GM18951 (cell line): ENCODE results near the gene SERPIND1.

ENCODE experiments used
- POLR2A ChIP-seq: IDR thresholded peaks from 4 replicates; pipeline ENCODE4 v1.6.1; 2011; ENCODE audit warnings: mild to moderate bottlenecking; ENCODE audit not compliant: insufficient read length, insufficient read depth; ENCODE audit errors: extremely low read depth
- in situ Hi-C: fragments of 300-500 bp; cut with MboI; formaldehyde crosslinking; loops from one replicate; pipeline ENCODE4 v1.12.0; 2022; ENCODE audit warnings: low sequenced_read_pairs, mixed read lengths, inconsistent platforms; ENCODE audit not compliant: unreplicated experiment

The SERPIND1 gene, protein sequence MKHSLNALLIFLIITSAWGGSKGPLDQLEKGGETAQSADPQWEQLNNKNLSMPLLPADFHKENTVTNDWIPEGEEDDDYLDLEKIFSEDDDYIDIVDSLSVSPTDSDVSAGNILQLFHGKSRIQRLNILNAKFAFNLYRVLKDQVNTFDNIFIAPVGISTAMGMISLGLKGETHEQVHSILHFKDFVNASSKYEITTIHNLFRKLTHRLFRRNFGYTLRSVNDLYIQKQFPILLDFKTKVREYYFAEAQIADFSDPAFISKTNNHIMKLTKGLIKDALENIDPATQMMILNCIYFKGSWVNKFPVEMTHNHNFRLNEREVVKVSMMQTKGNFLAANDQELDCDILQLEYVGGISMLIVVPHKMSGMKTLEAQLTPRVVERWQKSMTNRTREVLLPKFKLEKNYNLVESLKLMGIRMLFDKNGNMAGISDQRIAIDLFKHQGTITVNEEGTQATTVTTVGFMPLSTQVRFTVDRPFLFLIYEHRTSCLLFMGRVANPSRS

GRCh38 chr22:20773793-20774212 is at the start of gene SERPIND1:
SERPIND1 (plus strand) TSS chr22:20774113; CDS start chr22:20779313, 5,200 bp downstream.
- no peak for TF ChIP-seq POLR2A

GRCh38 chr22:20724676-20725454 is 49.0 kb upstream of the SERPIND1 start:
- TF ChIP-seq POLR2A: no peak
- in situ Hi-C loops: loop anchor here (25.0 kb wide), 1 partner anchor 762 kb away; no protein-coding TSS in a partner anchor

More at GRCh38 chr22:20773793-20774212, at the start of gene SERPIND1:
- in situ Hi-C loops: no loop called here

- TF ChIP-seq POLR2A: no peak
- in situ Hi-C loops: loop anchor here (25.0 kb wide), 1 partner anchor 761 kb away; no protein-coding TSS in a partner anchor
These were observed 47.8 kb upstream of the SERPIND1 start for GRCh38 chr22:20725987-20726558.

DNA sequence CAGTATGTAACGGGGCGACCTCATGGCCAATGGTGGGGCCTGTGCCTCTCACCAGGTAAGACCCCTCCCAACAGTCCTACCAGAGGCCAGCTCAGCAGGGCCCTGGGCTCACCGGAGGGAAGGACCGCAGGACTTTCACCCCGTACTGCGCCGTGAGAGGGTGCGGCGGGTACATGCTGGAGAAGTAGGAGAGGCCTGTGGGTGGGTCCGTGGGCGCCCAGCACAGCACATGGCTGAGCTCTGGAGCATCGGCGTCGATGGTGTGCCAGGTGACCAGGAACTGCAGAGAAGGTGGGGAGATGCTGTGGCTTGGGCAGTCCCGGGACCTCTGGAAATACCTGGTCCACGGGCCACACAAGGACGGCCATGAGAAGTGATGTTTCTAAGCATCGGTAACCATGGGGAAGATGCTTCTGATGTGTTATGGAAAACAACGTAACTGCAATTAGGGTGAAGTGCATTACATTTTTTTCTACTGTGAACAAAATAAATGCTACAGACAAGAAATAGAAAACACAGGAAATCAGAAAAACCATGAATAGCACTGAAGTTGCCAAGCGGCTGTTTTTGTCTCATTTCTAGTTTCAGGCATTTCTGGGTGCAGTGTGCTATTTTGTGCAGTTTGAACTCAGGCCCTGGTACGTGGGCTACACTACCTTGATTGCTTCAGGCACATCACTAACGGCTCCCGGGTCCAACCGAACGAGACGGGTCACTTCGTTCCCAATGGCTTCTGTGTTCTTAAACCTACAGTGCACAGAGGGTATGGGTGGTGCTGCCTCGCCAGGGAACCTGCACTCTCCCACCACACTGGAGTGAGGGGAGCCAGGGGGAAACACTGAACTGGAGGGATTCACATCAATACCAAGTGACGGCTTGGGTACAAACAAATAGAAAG is 46.5 kb upstream of the SERPIND1 start:
- in situ Hi-C loops: loop anchor here (25.0 kb wide), 1 partner anchor 760 kb away; no protein-coding TSS in a partner anchor
- TF ChIP-seq POLR2A: no peak

DNA sequence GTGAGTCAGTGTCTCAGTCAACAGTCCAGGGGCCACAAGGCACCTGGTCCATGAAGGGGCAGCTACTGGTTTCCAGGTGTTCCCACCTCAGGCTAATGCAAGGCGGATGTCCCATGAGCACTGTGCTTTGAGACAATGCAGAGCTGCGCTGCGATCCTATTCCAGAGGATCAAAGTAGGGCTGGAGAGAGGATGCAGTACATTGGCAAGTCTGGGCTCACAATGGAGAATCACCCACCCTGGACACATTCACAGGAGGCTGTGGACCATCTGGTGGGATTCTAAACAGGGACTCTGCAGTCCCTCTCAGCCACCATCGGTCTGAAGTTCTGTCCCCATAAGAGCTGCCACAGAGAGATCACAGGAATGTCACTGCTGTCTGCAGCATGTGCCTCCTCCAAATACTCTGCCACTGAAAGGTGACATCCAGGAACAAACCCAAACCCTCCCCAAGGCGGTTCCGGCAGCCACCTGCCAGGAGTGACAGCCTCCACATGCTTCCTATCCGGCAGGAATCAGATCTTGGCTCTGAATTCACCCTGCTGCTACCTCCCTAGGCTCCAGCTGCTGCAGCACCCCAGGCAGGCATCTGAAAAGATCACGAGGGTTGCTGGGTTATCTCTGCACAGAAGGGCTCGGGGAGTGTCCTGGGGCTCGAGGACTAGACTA is 45.3 kb upstream of the SERPIND1 start:
- in situ Hi-C loops: loop anchor here (25.0 kb wide), 1 partner anchor 759 kb away; no protein-coding TSS in a partner anchor
- no peak for TF ChIP-seq POLR2A

- in situ Hi-C loops: loop anchor here (25.0 kb wide), 1 partner anchor 758 kb away; no protein-coding TSS in a partner anchor
These were observed 44.7 kb upstream of the SERPIND1 start for GRCh38 chr22:20729194-20729593.

DNA sequence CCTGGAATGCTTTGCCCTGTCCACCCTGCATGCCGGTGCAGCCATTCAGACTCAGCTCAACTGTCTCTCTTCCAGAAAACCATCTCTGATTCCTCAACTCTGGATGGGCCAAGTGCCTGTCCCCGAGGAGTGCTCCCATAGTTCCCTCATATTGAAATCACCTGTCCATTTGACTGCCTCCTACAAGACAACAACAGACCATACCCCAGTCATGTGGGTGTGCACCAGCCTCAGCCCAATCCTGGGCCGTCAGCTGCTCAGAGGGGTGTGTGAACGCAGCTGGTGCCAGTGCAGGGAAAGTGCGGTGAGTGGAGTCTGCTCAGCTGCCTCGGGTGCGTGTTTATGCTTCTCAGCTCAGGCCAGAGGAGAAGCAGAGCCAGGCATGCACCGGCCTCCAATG is 41.5 kb upstream of the SERPIND1 start:
- in situ Hi-C loops: loop anchor here (25.0 kb wide), 1 partner anchor 755 kb away; no protein-coding TSS in a partner anchor

More at GRCh38 chr22:20729194-20729593, 44.7 kb upstream of the SERPIND1 start:
- no peak for TF ChIP-seq POLR2A

- in situ Hi-C loops: loop anchor here (25.0 kb wide), 1 partner anchor 752 kb away; no protein-coding TSS in a partner anchor
These were observed 38.4 kb upstream of the SERPIND1 start for GRCh38 chr22:20735356-20736162.

GRCh38 chr22:20736891-20737290 is 37.0 kb upstream of the SERPIND1 start:
- in situ Hi-C loops: loop anchor here (25.0 kb wide), 1 partner anchor 750 kb away; no protein-coding TSS in a partner anchor

DNA sequence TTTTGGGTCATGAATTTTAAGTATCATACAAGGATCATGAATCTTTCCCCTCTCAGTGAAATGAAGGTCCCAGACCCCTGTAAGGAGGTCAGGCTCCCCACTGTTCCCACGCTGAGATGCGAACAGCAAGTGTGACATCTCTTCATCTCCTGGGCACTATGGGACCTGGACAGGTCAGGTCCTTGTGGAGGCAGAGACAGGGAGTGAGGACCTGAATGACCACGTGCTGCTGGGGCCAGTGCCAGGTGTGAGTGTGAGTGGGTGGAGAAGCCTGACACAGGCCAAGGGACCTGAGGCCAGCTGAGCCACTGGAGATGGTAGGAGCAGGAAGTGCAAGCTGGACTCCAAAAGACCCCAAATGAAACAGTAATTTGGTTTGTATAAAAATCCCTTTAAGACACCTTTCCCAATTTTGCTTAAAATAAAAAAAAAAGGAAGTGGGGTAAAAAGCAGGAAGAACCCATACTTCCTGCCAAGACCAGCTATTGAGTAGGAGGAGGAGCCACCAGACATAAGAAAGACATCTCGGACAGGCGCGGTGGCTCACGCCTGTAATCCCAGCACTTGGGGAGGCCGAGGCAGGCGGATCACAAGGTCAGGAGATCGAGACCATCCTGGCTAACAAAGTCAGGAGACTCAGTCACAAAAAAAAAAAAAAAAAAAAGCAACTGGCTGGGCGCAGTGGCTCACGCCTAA is 35.4 kb upstream of the SERPIND1 start:
- in situ Hi-C loops: loop anchor here (25.0 kb wide), 1 partner anchor 749 kb away; no protein-coding TSS in a partner anchor
- no peak for TF ChIP-seq POLR2A
